GM12872 (cell line): ENCODE results near the gene TWIST1.

Source experiments
- TF ChIP-seq, protein P1 (sequence below): IDR thresholded peaks from 3 replicates; pipeline ENCODE4 v1.5.1; 2011; ENCODE audit warnings: low read depth, mild to moderate bottlenecking, low read length, moderate library complexity; ENCODE audit not compliant: insufficient read depth

Gene TWIST1

GRCh38 chr7:19133886-19134285 is 16.4 kb upstream of the TWIST1 start:
- TF ChIP-seq, protein P1, sequence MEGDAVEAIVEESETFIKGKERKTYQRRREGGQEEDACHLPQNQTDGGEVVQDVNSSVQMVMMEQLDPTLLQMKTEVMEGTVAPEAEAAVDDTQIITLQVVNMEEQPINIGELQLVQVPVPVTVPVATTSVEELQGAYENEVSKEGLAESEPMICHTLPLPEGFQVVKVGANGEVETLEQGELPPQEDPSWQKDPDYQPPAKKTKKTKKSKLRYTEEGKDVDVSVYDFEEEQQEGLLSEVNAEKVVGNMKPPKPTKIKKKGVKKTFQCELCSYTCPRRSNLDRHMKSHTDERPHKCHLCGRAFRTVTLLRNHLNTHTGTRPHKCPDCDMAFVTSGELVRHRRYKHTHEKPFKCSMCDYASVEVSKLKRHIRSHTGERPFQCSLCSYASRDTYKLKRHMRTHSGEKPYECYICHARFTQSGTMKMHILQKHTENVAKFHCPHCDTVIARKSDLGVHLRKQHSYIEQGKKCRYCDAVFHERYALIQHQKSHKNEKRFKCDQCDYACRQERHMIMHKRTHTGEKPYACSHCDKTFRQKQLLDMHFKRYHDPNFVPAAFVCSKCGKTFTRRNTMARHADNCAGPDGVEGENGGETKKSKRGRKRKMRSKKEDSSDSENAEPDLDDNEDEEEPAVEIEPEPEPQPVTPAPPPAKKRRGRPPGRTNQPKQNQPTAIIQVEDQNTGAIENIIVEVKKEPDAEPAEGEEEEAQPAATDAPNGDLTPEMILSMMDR = no peak

DNA sequence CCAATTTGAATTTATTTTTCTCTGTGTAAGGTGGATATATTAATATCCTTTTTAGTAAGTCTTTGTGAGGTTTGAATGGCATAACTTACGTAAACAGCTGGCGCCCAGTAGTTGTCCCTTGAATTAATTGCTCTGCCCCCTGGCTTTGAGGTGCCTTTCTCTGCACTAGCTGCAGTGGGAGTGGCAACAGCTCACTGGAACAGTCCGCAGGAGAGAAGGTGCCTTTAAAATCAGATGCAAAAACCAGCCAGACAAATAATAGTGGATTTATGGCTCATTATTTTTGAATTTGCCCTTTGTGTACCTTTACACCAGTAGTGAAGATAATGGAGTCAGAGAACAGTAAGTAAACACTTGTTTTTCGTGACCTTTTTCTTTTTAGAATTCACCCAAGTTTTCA is 16.0 kb upstream of the TWIST1 start:
- TF ChIP-seq, protein P1 = no peak

- TF ChIP-seq, protein P1 = no peak
These were observed 11.4 kb upstream of the TWIST1 start for GRCh38 chr7:19128856-19129255.

DNA sequence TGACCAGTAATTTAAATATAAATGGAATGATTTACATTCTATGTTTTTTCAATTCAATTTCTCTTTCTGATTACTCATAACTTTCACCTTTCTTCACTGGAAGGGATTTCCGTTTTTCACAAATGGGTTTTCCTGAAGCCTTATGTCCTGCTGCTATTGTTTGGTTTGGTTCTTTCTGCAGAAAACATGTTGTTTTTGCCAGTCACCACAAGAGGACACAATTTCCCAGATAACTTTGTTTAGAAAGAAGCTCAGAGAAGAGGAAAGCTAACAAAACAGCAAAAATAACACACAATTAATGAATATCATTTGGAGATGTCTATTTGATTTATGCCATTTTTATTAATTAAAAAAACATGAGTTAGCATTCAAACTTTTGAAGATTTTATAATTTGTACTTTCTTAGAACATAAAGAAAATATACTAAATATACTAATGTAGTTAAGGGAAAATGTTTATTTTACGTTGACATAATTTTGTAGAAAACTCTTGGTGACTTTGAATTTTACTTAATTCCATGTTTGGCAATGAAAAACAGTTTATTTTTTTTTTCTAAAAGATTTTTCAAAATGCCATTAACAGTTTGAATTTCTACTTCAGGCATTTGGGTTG is 4.6 kb upstream of the TWIST1 start:
- TF ChIP-seq, protein P1 = peak; percentile 50

DNA sequence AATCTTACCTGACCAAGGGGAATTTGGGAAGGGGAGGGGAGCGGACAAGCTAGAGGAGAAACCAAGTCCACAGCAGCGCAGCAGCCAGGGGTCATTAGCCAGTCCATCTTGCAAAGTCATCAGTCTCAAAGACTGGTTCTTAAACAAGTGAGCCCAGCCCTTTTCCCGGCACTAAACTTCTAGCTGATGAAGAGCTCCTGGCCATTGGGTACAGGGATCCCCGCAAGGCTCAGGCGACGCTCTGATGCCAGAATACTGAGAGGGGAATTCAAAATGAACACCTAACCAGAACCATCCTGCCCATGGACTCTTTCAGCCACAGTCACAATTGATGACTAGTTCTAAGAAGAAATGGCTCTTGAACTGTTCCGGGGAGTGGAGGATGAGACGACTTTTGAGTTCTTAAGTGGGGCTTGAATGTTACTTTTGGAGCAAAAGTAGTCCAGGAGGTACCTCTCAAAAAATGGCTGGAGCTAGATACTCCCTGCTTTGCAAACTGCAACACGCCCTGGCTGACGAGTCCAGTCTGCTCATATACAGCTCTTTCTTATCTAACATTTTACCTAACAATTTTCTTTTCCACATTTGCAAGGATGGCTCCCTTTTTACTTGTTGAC is 2.5 kb upstream of the TWIST1 start:
- TF ChIP-seq, protein P1 = no peak

DNA sequence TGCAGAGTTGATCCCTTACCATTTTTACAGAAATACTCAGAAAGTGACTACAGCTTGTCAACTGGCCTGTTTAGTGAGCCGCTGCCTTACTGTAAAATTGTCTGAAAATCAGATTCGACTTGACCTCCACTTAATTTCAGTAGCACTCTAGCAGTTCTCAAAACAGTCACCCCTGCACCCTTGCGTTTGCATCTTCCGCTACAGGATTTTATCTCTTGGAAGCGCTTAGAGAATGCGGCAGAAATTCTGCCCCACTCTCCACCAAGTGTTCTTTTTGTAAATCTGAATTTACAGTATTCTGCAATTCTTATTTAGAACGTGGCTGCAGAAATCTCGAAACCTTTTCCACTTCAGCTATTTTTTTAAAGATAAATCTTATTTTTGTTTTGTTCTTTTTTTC is 1.9 kb upstream of the TWIST1 start:
- TF ChIP-seq, protein P1 = no peak

- TF ChIP-seq, protein P1 = no peak
These were observed 1.4 kb upstream of the TWIST1 start for GRCh38 chr7:19118636-19119371.
